ENCODE data around the gene CNTN5.

DNA sequence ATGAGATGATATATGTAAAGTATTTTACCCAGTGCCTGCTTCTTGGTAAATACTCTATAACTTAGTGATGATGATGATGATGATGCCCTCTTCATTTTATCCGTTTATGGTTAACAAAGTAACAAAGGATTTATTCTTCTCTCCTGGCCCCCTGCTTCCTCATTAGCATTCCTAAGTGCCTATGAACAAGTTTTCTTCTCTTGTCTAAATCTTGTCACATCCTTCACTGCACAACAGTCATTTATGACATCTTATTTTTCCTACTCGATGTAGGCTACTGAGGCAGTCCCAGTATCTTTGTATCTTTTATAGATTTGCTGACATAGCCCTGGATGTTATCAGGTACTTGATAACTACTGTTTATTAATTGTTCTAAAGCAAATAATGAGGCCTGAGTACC is 911.9 kb downstream of the CNTN5 start:
- TF ChIP-seq POLR2A (IDR thresholded peaks at IDR 0.05; ENCODE audit: low read length) (no peak), GATA1 (IDR thresholded peaks at IDR 0.05; ENCODE audit: low read depth, low read length) (no peak)
